Activated CD4-positive, CD25-positive, alpha-beta regulatory T cell treated with anti-CD3 and anti-CD28 coated beads, Interleukin-2, amount 50 U/mL, for 16 hours (primary cell): ENCODE data around the gene BMPR1B.
"Not testable (repeated sequence)": the region's sequence is repeated elsewhere in the genome, so short reads cannot be mapped to it uniquely, and the experiment has no call there.

Source experiments
- DNase-seq: peaks from one replicate; pipeline ENCODE4 v3.0.0-alpha.2; 2020; ENCODE audit warnings: low read depth, low spot score

The BMPR1B gene

DNA sequence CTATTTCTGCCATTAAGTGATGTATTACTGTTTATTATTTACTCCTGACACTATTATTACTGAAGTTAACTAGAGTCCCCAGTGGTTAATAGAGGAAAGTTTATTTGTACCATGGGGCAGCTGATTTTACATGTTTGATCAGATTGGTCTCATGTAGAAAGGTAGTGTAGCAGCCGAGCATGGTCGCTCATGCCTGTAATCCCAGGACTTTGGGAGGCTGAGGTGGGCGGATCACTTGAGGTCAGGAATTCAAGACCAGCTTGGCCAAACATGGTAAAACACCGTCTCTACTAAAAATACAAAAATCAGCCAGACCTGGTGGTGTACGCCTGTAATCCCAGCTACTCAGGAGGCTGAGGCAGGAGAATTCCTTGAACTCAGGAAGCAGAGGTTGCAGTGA is 74.6 kb downstream of the BMPR1B start:
- not testable (repeated sequence) for DNase-seq

DNA sequence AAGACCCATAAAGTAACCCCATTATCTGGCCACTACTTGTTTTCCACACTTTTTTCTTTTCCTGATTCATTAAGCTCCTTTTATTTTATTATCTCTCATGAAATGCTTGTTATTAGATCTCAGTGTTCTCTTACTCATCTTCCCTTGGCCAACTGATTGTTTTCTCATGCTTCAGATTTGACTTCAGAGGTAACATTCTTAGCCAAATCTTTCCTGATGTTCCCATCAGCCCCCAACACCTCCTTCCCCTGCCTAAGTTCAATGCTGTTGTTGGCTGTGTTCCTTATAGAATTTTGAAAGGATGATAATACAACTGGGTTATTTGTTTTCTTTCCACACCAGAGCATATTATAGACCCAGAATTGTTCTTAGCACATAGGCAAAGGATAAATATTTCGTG is 75.6 kb downstream of the BMPR1B start:
- DNase-seq = no peak

DNA sequence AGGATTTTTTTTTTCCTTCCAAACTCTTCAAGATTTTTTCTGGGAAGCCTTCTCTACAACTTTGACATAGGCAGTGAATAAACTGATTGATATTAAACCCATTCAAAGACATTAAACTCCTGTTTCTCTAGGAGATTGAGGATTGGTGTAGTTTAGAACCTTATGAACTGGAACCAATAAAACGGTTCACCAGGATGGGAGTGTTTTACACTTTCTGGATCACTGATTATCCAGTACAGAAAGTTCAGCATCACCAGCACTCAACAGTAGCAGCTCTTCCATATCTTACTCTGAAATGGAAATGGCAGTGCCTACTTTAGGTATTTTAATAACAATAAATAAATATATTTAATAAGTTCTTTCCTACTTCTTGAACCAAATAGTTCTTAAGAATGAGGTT is 76.7 kb downstream of the BMPR1B start:
- no peak for DNase-seq

DNA sequence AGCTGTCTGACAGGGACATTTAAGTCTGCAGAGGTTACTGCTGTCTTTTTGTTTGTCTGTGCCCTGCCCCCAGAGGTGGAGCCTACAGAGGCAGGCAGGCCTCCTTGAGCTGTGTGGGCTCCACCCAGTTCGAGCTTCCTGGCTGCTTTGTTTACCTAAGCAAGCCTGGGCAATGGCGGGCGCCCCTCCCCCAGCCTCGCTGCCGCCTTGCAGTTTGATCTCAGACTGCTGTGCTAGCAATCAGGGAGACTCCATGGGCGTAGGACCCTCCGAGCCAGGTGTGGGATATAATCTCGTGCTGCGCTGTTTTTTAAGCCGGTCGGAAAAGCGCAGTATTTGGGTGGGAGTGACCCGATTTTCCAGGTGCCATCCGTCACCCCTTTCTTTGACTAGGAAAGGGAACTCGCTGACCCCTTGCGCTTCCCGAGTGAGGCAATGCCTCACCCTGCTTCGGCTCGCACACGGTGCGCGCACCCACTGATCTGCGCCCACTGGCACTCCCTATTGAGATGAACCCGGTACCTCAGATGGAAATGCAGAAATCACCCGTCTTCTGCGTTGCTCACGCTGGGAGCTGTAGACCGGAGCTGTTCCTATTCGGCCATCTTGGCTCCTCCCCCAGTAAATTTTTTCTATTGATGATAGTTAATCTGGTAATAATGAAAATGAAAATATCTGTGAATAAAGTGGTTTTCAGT is 83.6 kb downstream of the BMPR1B start:
- DNase-seq = not testable (repeated sequence)

DNA sequence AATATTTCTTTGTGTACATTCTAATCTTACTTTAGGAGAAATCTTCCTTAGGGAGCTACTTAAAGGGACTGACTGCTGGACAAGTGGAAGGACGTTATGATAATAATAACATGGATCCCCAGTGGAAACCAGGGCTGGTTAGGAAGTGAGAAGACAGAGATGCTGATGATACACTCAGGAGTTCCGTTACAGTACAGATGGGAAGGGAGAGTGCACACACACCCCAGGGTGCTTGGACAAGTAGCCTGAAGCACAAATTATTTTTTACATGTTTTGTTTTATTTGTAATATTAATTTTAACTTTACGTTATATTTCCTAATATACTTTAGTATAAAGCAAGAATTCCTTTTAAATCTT is 84.1 kb downstream of the BMPR1B start:
- DNase-seq = no peak

DNA sequence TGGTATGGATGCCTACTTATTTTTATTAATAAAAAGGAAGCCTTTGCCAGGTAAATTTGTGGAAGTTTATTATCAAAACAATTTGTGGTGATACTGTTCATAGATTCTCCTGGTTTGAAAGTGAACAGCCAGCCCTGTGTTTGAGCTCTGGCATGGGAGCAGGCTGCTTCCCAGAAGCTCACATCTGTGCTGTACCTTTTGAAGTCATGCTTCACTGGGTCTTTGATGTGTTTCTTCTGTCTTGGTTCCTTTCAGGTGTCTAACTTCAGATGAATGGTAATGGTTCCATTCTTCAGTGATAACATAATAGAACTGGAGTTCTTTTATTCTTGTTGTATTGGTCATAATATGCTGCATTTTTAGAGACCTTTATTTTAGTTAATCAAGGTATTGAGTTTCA is 85.5 kb downstream of the BMPR1B start:
- no peak for DNase-seq

DNA sequence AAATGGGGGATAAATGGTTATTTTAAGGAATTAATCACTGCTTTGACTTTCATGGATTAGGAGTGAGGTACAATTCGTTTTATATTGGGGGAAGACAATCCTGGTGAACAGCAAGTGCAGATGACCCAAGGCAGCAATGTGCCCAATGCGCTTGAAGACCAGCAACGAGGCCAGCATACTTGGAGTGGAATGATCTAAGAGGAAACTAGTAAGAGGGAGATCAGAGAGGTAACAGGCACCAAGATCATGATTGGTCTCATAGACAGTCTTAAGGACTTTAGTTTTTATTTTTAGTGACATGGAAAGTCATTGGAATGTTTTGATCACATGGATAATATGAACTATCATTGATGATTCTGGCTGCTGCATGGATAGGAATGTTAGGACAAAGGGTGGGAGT is 90.6 kb downstream of the BMPR1B start:
- no peak for DNase-seq

DNA sequence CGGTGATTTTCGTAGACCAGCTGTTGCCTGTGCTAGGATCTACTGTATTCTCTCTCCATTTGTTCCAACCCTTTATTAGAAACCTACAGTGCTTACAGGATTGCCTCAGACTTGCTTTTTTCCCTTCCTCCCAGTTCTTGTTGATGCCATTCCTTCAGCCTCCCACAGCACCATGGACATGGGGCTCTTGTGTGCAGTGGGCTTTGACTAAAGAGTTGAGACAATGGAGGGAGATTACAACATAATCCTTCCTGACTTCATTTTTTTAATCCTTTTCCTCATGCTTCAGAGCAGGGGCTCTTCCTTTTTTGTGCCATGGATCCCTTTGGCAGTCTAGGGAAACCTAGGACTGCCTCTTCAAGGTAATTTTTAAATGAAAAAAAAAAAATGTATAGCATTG is 92.1 kb downstream of the BMPR1B start:
- no peak for DNase-seq

DNA sequence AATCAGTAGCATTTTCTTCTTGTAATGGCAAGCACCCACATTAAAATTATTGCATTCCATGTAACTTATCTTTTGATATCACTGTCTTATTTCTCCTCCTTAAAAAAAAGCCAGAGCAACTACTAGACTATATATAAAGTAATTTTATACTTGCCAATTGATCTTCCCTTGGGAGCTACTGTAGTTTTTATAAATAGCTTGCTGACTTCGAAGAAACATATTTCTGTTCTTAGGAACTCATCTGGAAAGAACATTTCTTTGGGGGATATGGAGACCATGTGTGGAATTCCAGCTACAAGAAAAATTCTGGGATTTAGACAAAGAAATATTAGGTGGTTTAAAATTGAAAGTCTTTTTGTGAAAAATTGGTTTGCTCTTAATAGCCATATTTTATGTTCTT is 94.9 kb downstream of the BMPR1B start:
- DNase-seq = no peak

DNA sequence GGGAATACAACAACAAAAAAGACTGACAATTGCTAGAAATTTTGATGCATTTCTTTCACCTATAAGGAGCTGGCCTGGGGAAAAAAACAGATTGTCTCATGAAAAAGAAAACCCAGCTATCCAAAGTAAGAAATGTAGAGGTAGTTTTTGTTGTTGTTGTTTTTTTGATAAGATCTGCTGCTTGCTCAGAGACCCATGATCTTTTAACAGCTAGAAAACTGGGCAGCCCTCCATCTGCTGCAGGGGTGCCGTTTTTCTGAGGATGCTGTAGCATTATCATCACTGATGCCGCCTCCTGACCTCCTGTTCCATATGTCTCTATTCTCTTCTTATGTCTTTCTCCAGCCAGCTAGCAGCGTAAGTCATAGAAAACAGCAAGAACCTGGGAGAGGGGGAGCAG is 98.3 kb downstream of the BMPR1B start:
- no peak for DNase-seq

DNA sequence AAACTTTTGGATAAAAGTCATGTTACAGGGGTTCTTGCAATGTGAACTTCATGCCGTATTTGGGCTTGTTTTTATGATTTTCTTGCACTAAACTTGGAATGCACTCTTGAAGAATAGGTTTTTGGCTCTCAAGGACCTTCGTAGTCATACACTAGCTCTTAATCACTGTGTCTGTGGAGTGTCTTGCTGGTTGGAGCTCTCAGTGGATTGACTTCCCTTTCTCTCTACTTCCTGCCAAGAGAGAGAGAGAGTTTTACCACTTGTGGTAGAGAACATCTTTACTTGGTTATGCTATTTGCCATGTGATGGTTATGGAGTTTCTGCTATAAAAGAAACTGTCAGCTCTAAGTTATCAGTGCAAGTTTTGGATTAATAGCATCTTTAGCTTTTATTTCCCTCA is 112.4 kb downstream of the BMPR1B start:
- no peak for DNase-seq

DNA sequence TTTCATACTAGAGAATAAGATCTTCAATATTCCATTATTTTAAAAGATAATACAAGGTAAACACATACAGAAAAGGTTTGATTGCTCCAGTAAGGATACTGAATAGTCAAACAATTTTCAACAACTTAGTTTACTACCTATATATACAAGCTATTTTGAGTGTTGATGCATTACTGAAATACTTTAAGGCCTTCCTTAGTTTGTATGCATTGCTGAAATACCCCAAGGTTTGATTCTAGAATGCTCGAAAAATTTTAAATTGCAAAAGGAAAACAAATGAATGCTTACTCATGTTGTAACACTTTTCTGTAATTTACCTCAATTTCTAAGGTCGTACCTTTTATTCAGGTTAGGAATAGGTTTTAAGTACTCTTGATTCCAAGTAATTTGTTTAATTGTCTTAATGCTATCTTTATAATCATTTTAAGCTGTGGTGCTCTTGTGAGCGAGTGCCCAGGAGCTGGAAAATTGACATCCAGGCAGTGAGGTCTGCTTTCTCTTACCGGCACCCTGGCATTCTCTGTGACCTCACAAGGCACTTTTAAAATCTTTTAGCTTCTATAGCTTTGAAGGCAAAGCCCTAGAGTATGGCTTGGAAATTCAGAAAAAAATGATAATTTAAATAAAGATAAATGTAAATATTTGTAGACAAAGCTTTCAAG is 114.0 kb downstream of the BMPR1B start:
- DNase-seq = no peak

DNA sequence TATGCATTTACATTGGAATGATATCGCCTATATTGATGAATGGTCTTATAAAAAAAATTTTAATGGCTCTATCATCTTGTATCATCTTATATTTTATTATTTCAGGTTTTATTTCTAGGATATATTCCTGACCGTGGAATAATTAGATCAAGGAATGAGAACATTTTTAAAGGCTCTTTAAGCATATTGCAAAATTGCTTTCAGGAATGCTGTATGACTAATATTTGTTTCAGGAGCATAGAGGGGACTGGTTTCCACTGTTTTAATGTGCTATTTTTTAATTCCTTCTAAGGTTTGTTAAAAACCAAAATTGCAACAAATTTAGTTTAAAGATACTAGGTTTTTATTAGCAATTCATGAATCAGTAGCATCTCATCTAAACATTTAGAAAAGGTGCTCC is 120.2 kb downstream of the BMPR1B start:
- no peak for DNase-seq

DNA sequence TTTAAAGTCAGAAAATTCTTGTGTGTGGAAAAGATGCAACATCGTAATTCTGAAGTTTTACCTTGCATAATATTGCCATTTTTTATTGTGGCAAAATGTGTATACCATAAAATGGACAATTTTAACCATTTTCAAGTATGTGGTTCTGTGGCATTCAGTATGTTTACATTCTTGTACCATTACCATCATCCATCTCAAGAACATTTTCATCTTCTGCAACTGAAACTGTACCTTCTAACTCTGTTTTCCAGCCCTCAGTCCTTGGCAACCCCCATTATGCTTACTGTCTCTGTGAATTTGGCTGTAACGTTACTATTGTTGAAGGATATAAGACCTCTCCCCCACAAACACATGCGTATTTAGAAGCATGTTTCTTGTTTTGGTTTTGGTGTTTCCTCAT is 123.2 kb downstream of the BMPR1B start:
- DNase-seq = no peak

DNA sequence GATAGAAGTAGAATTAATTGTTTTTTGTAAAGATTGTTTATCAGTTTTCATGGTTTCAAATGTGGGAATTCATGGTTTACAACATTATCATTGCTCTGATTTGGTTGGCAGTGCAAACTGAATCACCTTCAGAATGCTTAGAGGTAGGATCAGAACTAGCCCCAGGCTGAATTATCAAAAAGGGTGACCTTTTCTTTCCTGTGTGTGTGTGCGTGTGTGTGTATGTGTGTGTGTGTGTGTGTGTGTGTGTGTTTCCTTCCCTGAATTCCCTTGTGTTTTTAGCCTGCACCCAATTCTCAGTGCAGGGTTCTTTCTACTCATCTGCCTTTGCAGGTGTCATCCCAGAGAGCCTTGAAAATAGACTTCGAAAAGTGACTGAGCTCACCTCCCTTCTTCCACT is 125.0 kb downstream of the BMPR1B start:
- DNase-seq = no peak

DNA sequence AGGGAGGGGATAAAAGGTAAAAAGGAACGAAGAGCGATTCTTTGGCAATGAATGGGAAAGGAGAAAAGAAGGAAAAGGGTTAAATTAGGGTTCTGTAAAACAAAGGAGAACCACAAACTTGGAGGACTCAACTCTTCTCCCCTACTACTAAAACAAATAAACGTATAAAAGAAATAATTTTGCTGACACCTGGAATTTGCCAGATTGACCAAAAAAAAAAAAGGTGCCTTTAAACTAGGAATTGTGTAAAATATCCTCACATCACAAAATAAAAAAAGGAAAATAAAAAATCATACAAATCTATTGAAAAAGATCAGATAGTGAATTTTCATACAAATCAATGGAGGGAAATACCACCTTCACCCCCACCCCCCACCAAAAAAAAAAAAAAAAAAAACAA is 129.3 kb downstream of the BMPR1B start:
- no peak for DNase-seq

DNA sequence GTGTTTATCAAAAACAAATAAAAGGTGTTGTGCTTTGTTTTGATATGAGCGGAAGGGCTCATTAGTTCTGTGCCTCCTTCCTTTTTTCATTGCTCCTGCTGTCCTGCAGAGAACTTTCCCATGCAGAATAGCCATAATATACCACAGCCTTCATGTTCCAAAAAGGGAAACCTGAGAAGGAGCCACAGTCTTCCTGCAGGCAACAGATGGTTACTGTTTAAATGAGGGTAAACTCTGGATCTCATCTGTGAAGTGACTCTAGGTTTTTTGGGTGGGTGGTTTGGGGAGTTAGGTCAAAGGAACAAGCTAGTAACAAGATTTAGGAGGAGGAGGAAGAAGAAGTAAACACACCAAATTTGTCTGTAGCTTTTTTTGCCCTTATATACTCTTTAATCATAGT is 131.8 kb downstream of the BMPR1B start:
- DNase-seq = no peak

DNA sequence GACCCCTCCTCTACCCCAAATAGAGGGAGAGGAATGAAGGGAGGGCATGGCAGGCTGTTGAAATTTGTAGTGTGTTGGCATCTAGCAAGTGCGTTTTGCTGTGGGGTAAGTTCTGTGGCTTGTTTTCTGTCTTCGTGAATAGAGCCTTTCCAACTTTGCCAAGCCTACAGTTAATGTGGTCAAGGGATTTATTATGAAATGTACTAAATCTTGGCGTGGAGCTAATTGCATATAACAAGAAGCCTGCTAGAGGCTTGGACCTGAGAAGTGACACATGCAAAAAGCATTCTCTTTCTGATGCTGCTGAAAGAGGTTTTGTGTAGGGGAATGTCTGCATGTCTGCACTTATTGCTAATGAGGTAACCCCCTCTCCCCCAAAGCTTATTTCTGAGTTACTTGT is 132.2 kb downstream of the BMPR1B start:
- DNase-seq = no peak

DNA sequence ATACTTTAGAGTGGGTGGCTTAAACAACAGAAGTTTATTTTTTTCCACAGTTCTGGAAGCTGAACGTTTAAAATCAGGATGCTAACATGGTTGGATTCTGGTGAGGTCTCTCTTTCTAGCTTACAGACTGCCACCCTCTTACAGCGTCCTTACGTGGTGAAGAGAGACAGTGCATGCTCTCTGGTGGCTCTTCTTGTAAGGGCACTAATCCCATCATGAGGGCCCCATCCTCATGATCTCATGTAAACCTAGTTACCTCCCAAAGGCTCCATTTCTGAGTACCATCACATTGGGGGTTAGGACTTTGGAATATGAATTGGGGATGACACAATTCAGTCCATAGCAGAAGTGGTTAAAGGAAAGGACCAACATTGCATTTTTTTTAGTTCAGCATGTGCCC is 132.8 kb downstream of the BMPR1B start:
- DNase-seq = no peak

DNA sequence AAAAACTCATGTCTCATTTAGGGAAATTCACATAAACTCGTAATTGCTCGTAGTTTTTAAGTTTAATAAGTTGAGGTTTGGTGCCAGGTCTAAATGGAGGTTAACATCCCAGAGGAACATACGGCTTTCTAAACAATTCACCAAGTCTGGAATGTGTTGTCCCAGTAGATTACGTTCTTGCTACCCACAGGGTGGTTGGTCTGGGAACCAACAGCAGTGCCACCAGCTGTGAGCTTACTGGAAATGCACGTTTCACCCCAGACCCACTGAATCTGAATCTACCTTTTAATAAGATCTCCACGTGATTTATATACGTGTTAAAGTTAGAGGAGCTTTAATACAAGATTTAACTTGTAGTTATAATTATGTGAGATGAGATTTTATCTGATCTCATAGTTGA is 134.3 kb downstream of the BMPR1B start:
- DNase-seq = no peak

DNA sequence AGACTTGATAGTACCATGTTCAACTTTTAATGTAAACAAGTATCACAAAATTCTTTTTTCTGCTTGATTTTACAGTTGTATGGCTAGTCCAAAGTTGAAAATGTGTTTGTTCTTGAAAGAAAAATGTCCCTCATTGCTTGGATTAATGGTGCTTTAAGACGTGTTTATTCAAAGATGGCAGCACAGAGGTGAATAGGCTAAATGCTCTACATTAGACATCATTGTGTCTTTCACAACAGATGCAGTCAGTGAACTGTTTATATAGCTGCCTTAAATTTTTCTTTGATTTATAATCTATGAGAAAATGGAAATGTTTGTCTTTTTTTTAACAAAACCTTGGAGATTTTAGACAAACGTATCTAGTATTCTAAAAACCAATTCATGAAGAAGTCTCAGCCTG is 137.3 kb downstream of the BMPR1B start:
- DNase-seq = no peak

DNA sequence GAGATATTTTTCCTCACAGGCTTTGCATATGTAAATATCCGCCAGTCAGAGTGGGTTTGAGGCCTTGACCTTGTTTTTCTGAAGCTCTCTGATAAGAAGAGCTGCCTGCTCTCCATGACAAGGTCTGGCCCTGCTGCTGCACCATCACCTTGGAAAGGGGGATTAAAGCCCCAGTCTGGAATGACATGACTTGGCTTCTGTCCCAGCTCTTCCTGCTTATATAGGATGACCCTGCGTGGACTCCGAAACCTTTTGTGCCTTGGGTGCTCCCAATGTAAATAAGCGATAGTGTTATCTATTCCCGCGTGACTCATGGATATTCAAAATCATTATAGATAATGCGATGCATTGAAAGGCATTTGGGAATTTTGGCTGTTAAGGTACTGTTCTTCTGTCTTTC is 139.3 kb downstream of the BMPR1B start:
- DNase-seq = no peak

DNA sequence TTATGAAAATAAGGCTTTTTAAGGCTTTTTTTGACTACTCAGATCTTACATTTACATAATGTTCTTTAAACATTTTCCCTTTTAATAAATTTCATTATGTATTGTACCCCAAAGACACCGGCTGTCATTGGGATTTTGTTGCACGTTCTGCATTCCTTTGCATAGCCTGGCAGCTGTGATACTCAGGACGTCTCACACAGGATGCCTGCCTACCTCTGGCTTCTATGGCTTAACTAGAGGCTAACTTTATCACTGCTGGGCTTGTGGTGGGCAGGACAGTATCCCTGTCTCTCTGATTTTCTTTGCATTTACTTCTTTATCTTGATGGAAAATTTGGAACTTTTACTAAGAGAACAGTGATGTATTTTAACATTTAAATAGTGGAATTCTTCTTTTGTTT is 147.8 kb downstream of the BMPR1B start:
- DNase-seq = no peak

DNA sequence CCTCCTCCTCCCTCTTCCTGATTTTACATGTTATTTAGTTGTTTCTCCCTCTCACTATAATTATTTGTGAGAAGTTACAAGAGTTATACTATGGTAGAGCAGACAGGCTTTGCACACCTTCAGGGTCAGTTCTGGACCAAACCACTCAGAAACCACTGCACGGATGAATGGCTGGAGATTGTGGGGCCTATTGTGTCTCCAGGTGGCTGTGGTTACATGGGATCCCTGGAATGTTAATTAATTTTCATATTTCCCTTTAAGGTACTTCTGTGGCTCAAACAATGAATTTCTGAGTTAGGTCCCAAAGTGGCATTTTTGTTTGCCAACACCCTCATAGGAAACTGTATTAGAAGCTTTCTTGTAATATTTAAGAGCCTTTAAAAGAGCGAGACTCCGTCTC is 151.9 kb downstream of the BMPR1B start:
- no peak for DNase-seq
